CD4-positive, alpha-beta T cell treated with Interleukin-17A for 4 hours (primary cell): Measurements from ENCODE around the gene CLEC11A.

ENCODE experiments used
- DNase-seq: peaks from one replicate; pipeline ENCODE4 v3.0.0-alpha.2; 2020; ENCODE audit warnings: mixed read lengths

The CLEC11A gene, protein sequence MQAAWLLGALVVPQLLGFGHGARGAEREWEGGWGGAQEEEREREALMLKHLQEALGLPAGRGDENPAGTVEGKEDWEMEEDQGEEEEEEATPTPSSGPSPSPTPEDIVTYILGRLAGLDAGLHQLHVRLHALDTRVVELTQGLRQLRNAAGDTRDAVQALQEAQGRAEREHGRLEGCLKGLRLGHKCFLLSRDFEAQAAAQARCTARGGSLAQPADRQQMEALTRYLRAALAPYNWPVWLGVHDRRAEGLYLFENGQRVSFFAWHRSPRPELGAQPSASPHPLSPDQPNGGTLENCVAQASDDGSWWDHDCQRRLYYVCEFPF

DNA sequence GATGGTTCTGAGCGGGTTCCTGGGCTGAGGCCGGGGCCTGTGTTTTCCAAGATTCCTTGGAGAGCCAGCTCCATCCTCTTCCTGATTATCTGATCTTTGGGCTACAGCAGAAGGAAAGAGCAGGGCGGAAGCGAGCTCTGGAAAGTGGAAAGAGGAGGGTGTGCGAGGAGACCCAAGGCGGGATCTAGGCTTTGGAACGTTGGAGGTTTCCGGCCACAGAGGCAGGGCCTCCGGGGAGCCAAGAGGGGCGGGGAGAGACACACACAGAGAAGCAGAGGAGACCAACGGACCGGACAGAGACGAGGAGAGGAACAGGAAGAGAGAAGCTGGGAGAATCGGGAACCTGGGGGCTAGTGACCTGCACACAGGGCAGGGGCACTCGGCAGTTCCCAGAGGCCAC lies at the start of gene CLEC11A:
Gene CLEC11A, plus strand, starts transcription at position 296 of the 400 bp plus-strand sequence. CDS start 162 bp downstream, outside the sequence.
- no peak for DNase-seq

DNA sequence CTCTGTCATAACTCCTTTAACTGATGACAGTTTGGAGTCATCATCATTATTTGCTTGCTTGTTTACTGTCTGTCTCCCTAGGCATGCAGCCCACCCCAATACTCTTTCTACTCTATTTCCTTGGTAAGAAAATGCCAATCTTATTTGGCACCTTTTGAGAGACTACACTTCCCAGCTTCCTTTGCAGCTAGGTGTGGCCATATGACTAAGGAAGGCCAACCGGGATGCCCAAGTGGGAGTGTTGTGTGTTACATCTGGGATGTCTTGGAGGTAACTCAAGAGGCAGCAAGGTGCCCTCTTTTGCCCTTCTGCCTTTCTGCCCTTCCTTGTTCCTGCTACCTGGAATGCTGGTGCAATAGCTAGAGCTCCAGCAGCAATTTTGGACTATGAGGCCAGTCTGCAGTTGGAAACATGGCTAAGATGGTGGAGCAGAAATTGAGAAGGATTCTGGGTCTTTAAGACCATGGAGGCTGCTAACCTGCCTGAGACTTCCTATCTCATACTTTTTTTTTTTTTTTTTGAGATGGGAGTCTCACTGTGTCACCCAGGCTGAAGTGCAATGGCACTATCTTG lies 46.5 kb upstream of the CLEC11A start:
- DNase-seq = no peak

DNA sequence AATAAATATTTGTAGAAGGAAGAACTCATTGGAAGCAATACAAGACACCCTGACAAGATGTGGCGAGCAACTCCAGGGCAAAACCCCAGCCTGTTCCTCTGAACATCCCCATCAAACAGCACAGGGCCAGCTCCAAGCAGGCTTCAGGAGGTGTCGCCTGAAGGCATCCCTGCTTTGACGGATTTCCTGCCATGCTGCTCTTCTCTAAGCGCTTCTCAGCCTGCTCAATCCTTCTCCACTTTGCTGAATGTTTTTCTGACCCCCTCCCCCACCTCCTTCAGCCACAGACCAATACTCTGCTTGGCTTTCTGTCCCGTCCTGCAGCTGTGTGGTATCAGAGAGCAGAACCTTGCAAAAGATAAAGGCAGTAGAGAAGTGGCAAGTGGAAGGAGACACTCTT lies 45.5 kb upstream of the CLEC11A start:
- no peak for DNase-seq

DNA sequence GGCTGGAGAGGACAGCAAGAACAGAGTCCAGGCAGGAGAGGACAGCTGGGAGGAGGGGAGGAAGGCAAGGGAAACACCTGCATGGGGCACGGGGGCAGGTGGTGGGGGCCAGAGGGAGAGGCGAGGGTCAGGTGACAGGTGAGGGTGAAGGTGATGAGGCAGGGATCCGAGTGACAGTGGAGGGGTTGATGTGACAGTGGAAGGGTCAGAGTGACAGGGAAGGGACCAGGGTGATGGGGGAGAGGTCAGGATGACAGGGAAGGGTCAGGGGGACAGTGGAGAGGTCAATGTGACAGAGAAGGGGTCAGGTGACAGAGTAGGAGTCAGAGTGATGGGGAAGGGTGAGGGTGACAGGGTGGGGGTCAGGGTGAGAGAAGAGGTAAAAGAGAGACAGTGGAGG lies 44.8 kb upstream of the CLEC11A start:
- DNase-seq = no peak

DNA sequence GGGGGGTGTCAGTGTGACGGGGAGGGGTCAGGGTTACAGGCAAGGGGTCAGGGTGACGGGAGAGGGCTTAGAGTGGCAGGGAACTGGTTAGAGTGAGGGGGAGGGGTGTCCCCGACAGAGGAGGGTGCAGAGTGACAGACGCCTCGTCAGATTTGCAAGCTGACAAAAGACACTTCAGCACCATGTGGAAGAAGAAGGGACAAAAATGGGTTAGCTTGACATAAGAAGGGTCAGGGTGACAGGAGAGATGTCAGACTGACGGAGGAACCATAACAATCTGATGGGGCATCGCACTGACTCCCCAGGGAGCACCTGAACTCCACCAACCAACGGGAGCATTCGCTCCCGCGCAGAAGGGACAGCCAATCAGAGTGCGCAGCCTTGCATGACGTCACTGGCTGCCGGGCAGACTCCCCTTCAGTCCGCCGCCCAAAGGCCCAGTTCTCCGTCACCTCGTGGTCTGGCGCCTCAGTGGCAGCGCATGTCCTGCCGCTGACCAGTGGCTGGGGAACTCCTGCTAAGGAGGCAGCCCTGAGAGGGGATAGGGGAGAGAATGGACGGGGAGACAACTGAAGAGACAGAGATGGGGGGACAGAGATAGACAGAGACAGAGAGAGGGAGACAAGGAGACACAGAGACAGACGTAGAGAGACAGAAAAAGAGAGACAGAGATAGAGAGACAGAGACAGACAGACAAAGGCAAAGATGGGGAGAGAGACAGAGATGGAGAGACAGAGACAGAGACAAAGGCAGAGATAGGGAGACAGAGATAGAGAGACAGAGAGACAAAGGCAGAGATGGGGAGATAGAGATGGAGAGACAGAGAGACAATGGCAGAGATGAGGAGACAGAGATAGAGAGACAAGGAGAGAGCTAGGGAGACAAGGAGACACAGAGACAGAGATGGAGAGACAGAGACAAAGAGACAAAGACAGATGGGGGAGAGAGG lies 43.7 kb upstream of the CLEC11A start:
- DNase-seq = peak; percentile 72

DNA sequence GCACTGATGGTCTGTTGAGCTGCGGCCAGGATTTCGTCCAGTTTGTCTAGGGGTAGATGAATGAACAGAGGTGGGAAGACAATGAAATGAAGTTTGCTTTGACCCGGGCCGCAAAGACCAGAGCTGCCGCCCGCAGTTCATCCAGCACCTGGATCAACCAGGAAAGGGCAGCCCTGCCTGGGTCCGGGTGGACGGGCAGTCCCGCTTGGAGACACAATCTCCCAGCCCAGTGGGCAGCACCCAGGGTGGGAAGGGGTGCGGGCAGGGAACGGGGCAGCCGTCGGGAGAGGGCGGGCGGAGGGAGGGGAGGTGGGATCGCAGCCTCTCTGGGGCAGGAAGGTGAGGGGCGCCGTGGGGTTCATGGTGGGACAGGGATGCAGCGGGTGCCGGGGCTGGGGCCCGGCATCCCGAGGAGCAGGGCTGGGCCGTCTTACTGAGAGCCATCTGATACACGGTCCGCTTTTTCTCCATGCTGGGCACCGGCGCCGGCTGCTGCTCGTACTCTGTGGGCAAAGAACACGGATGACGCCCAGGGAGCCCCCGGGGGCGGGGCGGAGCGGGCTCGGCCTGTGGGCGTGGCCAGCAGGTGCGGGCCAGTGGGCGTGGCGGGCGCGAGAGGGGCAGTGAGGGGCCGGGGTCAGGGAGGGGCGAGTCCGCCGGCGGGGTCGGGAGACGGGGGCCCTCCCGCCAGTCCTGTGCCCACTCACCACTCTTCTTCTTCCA lies 36.7 kb upstream of the CLEC11A start:
- DNase-seq = no peak

DNA sequence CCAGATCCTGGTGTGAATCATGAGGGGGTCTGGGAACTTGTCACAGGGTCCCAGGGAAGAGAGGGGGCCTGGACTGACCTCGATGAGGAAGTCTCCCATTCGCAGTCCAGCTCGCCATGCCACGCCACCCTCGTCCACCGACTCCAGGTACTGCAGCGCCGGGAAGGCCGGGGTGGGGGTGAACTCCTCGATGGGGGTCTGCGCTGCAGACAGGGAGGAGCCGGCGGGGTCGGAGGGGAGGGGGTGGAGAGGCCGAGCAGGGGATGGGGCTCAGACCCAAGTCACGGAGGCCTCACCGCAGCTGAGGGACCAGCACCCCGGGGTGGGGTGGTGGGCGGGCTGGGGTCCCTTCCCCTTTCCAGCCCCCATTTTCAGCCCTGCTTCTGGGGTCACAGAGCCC lies 34.4 kb upstream of the CLEC11A start:
- DNase-seq = no peak

DNA sequence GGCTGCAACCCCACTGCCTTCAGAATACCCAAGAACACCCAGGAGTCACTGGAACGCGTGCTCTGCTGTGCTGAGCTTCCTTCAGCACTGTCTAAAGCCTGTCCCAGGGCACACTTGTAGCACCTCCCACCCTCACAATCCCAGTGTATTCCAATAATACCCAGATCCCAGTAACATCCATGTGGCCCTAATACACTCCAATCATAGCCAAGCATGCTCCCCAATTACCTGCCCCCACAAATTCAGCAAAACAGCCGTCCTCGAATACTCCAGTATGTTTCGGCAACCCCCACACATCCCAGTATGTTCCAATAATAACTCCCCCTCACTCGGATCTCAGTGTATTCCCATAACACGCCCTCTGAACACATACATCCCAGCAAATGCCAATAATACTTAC lies 32.7 kb upstream of the CLEC11A start:
- DNase-seq = no peak

DNA sequence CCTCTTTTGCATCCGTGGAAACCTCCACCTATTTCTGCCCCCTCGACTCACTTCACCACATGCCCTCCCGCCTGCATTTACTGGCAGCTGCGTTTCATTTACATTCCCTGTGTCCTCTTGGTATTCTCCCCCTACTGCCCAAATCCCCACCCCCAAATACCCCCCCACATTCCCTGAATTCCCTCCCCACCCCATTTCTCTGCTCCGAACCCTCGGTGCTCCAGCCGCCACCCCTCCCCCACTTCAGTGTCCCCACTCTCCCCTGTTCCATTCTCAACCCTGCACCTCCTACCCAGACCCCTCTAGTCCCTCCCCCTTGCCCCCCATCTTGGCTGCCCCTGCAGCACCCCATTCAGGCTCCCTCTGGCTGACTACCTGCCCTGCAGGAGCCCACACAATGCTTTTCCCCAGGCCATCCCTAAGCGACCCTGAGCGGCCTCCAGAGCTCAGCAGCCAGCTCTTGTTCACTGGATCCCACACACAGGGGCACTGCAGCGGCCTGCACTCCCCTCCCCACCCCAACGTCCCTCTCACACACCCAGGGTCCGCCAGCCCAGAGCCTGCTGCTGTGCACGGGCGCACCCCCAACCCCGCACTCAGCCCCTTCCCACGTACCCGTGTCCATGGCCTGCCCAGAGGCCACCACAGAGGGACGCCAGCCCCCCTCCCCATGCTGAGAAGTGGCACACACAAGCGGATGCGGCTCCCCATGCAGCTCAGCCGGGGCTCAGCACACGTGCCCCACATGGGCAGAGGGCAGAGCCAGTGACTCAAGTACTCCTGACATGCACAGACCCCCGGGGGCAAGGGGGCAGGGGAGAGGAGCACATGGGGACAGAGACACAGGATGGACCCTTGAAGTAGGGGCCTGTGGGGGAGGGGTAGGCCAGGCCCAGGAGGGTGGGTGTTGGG lies 29.8 kb upstream of the CLEC11A start:
- DNase-seq = no peak

DNA sequence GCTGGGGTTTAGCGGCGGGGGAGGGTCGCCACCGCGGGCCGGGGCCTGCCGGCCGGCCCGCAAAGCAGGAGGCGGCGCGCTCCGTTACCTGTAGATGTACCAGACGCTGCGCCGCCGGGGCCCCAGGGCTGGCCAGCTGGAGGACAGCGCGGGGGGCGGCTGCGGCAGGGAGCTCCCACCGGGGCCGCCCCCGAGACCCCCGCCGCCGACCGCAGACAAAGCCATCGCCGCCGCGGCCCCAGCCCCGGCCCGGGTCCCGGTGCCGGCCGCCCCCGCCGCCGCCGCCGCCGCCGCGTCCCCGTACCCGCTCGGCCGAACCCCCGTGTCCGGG lies 28.4 kb upstream of the CLEC11A start:
- DNase-seq = no peak

DNA sequence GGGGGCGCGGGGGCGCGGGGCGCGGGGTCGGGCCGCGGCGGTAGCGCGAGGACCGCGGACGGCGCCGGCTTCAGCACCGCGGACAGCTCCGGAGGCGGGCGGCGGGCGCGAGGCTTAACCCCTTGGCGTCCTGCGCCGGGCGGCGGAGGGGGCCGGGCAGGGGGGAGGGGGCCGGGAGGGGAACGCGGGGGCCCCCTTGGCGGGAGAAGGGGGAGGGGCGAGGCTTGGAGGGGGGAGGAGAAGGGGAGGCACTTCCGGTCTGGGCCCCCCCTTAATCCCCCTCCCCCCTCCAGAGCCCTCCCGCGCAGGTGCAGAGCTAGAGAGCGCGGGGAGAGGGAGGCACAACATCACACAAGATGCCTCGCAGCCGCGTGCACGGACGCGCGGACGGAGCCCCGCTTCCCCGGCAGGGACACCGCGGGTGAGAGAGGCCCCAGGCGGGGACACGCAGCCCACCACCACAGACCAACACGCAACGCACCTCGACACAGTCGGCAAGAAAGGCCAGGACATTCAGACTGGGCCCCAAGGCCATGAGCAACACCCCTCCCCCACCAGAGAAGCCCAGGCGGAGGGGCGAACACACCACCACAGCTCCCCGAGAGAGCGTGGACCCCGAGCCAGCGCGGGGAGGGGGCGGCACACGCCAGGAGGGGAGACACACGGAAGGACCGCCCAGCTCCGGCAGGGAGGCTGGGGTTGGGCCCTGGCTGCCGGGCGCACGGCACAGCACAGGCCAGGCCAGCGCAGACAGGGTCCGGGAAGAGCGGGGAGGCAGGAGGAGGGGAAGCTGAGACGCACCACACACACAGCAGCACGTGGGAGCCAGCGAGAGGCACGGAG lies 27.7 kb upstream of the CLEC11A start:
- DNase-seq = peak; percentile 9

DNA sequence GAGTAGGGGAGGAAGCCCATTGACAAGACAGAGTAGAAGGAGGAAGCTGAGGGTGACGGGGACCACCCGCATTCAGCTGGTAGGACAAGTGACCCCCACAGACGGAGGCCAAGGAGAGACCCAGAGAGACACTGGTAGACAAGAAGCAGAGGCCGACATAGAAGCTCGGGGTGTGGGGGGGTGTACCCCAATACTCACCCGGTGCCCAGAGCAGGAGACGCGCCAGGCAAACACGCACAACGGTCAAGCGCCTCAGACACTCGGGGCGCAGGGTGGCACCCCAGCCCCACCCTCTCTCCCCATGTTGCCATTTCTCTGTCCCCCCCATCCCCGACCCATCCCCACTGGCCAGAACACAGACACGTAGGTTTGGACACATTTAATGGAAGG lies 27.1 kb upstream of the CLEC11A start:
- DNase-seq = no peak

DNA sequence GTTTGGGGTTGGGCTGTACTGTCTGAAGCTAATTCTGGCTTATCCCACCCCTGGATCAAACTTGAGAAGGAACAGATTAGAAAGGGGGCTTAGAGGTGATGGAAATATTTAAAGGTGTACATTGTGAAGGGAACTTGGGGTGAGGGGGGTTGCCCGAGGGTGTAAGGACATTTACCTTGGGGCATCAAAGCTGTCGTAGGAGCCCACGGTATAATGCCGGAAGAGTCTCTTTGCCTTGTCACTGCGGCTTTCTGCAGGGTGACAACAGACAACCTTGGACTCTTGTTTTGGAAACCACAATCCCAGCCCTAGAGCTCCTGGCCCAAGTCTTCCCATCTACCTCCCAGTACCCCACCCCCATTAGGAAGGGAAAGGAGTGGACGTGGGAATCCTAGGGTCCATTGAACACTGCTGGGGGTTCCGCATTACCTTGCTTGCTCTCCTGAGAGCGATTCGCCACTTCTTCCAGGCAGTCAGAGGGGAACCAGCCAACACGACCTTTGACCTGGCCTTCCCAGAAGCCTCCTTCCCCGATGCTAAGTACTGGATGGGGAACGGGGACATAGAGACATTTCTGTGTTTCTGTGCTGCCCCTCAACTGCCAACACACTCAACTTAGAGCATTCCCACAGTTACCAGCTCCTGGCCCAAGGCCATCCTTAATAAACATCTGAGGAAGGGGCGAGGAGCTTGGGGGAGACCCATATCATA lies 25.6 kb upstream of the CLEC11A start:
- DNase-seq = no peak

DNA sequence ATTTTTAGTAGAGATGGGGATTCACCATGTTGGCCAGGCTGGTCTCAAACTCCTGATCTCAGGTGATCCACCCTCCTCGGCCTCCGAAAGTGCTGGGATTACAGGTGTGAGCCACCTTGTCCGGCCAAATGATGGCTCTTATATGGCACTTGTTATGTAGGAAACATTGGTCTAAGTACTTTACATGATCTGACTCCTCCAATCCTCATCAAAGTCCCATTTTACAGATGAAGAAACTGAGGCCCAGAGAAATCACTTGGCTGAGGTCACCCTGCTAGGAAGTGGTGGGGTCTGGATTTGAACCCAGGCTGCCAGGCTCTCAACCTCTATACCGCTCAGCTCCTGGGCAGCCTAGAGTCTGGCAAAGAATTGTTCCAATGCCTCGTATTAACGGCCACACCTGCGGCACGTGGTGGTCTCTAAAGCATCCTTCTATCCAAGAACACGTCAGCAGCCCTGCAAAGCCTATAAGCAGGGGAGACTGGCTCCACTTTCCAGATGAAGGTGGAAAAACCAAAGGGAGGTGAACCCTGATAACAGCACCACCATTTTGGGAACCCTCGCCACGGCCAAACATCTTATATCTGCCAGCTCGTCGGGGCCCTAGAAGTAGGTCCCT lies 21.7 kb upstream of the CLEC11A start:
- DNase-seq = no peak

DNA sequence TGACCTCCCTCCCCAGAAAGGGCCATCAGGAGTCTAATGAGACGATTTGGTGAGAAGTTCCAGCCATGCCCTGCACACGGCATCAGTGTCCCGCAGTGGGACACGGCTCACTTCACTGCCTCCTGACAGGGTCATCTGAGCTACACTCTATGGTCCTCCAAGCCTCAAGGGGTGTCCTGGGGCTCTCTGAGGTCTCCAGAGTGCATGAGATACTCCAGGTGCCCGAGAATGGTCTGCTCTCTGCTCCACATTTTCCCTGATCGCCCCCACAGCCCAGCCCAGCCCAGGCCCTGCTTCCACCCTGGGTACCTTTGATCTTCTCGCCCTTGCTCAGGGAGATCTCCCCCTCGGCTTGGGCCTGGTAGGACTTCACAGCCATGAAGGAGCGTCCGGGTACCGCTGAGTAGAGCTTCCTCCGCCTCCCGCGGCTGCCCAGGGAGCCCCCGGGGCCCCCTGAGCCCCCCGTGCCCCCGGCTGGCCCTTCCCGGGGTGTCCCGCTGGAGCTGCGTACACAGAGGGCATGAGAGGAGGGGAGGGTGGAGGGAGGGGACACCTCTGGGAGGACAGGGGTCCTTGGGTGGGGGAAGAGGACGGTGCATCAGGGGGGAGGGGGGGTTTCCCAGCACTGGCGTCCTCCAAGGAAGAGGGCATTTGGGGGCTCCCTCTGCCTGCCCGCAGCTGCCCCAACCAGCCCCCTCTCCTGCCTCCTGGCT lies 20.9 kb upstream of the CLEC11A start:
- no peak for DNase-seq

DNA sequence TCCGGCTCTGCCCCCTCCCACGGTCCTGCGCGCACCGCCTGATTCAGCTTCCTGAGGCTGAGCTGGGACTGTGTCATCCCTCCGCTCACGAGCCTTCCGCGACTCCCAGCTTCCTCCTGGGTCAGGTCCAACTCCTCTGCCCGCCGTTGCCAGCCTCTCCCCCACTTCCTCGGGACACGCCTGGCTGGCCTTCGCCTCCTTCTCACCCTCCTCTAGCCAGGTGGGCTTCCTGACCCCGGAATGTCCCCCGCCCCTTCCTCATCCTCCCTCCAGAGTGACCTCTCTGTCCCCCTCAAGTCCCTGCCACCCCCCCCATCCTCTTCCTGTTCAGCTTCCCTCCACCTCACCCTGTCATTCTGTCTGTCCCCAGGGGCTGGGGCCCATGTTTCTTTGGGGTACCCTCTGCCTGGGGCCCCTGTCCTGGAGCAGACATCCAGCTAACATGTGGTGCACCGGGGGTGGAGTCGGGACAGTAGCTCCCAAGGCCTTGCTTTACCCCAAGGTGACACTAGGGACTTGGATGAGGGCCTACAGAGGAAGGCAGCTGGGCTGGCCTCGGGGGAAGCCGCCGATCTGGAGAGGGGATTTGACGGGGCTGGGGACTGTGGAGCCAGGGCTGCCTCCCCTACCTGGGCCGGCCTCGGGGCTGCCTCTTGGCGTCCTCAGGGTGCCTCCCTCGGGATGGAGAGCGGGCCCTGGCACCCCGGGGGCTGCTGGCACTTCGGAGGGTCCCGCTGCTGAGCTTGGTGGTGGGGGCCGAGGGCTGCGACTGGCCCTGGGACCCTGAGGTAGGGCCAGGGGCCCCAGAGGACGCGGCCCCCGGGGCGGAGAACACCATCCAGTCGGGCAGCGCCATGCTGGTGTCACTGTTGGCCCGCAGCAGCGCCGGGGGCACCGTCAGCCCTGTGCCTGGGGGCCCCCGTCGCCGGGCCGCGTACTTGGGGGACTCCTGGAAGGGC lies 20.0 kb upstream of the CLEC11A start:
- no peak for DNase-seq

DNA sequence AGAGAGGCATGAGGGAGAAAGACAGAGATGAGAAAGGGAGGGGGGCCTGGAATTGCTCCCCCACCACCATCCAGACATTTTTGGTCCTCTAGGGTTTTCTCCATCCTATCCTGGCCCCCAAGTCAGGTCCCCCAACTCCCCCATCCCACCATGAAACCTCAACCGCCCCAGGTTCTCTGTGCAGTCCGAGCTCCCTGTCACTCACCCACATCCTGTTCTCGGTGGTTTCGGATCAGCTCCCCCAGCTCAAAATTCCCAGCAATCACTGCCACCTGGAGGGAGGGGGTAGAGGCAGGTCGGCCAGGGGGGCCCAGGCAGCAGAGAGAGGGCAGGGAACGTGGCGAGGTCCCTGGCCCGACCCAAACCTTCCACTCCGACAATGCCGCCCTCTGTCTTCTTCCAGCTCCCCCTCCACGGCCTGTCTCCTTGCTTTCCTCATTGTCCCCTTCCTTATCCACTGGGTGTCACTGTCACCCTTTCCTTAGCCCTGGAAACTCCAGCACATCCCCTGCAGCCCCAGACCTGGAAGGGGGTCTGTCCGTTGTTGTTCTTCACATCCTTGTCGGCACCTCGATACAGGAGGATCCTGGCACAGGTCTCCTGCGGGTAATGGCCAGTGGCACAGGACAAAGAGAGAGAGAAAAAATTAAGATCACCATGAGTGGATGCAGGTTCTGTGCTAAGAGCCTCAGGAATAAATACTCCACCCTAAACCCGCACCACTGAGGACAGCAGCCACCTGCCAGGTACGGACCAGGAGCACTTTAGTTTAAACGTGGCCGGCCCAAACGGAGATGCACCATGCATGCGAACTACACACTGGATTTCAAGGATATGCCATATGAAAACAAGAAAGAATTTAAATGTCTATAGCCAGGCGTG lies 19.0 kb upstream of the CLEC11A start:
- DNase-seq = no peak
